ENCODE results near the gene CCDC142.
A peak's percentile ranks its signal among the peaks of the same experiment; 100 is the strongest.

Gene CCDC142

GRCh38 chr2:74482801-74483674 is at the start of gene CCDC142, which contains the start of gene TTC31:
Gene CCDC142 (minus strand): TSS chr2:74482998. CDS start chr2:74482837, 161 bp downstream.
Gene TTC31 (plus strand): TSS chr2:74483081. CDS start chr2:74483096, 15 bp downstream.
- no peaks in the 10 kb centered on the region for H3K9me3 ChIP-seq (ENCODE audit: control insufficient read depth, insufficient read depth, low read length)
- peaks cover 3% of the 10 kb centered on the region for H3K36me3 ChIP-seq (ENCODE audit: control insufficient read depth, insufficient read depth, low read length)
- H3K27me3 ChIP-seq (ENCODE audit: control insufficient read depth, insufficient read depth, low read length) = no peaks in the 10 kb centered on the region
- peak within 1 kb of the TSS; percentile 87 for H3K9ac ChIP-seq (ENCODE audit: low read depth, low read length)
- peak within 1 kb of the TSS; percentile 99 for H3K4me3 ChIP-seq (ENCODE audit: low read depth, low read length)
- H3K4me1 ChIP-seq (ENCODE audit: control insufficient read depth, insufficient read depth, low read length) = no peaks in the 10 kb centered on the region

GRCh38 chr2:74532222-74532621 is 49.4 kb upstream of the CCDC142 start:
- no peak overlapping the region for H3K4me3 ChIP-seq (ENCODE audit: low read depth, low read length)
- H3K36me3 ChIP-seq (ENCODE audit: control insufficient read depth, insufficient read depth, low read length) = peaks cover 7% of the 10 kb centered on the region
- no peaks in the 10 kb centered on the region for H3K9me3 ChIP-seq (ENCODE audit: control insufficient read depth, insufficient read depth, low read length)
- H3K4me1 ChIP-seq (ENCODE audit: control insufficient read depth, insufficient read depth, low read length) = peaks cover 3% of the 10 kb centered on the region
- no peak overlapping the region for H3K9ac ChIP-seq (ENCODE audit: low read depth, low read length)
- peaks cover 3% of the 10 kb centered on the region for H3K27me3 ChIP-seq (ENCODE audit: control insufficient read depth, insufficient read depth, low read length)

GRCh38 chr2:74531666-74532065 is 48.9 kb upstream of the CCDC142 start:
- Histone ChIP-seq H3K4me1 (ENCODE audit: control insufficient read depth, insufficient read depth, low read length) (peaks cover 3% of the 10 kb centered on the region), H3K36me3 (ENCODE audit: control insufficient read depth, insufficient read depth, low read length) (peaks cover 13% of the 10 kb centered on the region), H3K9me3 (ENCODE audit: control insufficient read depth, insufficient read depth, low read length) (no peaks in the 10 kb centered on the region), H3K9ac (ENCODE audit: low read depth, low read length) (no peak overlapping the region), H3K27me3 (ENCODE audit: control insufficient read depth, insufficient read depth, low read length) (peaks cover 3% of the 10 kb centered on the region), H3K4me3 (ENCODE audit: low read depth, low read length) (no peak overlapping the region)

GRCh38 chr2:74530239-74531187 is 47.7 kb upstream of the CCDC142 start:
- peak overlapping the region; percentile 37 for H3K9ac ChIP-seq (ENCODE audit: low read depth, low read length)
- peaks cover 3% of the 10 kb centered on the region for H3K4me1 ChIP-seq (ENCODE audit: control insufficient read depth, insufficient read depth, low read length)
- no peaks in the 10 kb centered on the region for H3K9me3 ChIP-seq (ENCODE audit: control insufficient read depth, insufficient read depth, low read length)
- H3K27me3 ChIP-seq (ENCODE audit: control insufficient read depth, insufficient read depth, low read length) = peaks cover 3% of the 10 kb centered on the region
- H3K4me3 ChIP-seq (ENCODE audit: low read depth, low read length) = peak overlapping the region; percentile 99
- H3K36me3 ChIP-seq (ENCODE audit: control insufficient read depth, insufficient read depth, low read length) = peaks cover 17% of the 10 kb centered on the region

GRCh38 chr2:74529357-74530238 is 46.8 kb upstream of the CCDC142 start, which contains the start of the genes AUP1 and HTRA2:
Gene AUP1 (minus strand): TSS chr2:74529706. CDS start chr2:74529629, 77 bp downstream.
Gene HTRA2 (plus strand): TSS chr2:74529933. CDS start chr2:74530007, 74 bp downstream.
- peak within 1 kb of the TSS; percentile 87 for H3K9ac ChIP-seq (ENCODE audit: low read depth, low read length)
- peaks cover 17% of the 10 kb centered on the region for H3K36me3 ChIP-seq (ENCODE audit: control insufficient read depth, insufficient read depth, low read length)
- peaks cover 3% of the 10 kb centered on the region for H3K27me3 ChIP-seq (ENCODE audit: control insufficient read depth, insufficient read depth, low read length)
- peaks cover 3% of the 10 kb centered on the region for H3K4me1 ChIP-seq (ENCODE audit: control insufficient read depth, insufficient read depth, low read length)
- H3K9me3 ChIP-seq (ENCODE audit: control insufficient read depth, insufficient read depth, low read length) = no peaks in the 10 kb centered on the region
- peak within 1 kb of the TSS; percentile 99 for H3K4me3 ChIP-seq (ENCODE audit: low read depth, low read length)

GRCh38 chr2:74528600-74529356 is 46.0 kb upstream of the CCDC142 start:
- Histone ChIP-seq H3K4me1 (ENCODE audit: control insufficient read depth, insufficient read depth, low read length) (peaks cover 3% of the 10 kb centered on the region), H3K9ac (ENCODE audit: low read depth, low read length) (peak overlapping the region; percentile 87), H3K27me3 (ENCODE audit: control insufficient read depth, insufficient read depth, low read length) (peaks cover 5% of the 10 kb centered on the region), H3K36me3 (ENCODE audit: control insufficient read depth, insufficient read depth, low read length) (peaks cover 17% of the 10 kb centered on the region), H3K4me3 (ENCODE audit: low read depth, low read length) (peak overlapping the region; percentile 99), H3K9me3 (ENCODE audit: control insufficient read depth, insufficient read depth, low read length) (no peaks in the 10 kb centered on the region)

GRCh38 chr2:74527741-74528140 is 44.9 kb upstream of the CCDC142 start:
- H3K36me3 ChIP-seq (ENCODE audit: control insufficient read depth, insufficient read depth, low read length) = peaks cover 17% of the 10 kb centered on the region
- H3K9ac ChIP-seq (ENCODE audit: low read depth, low read length) = no peak overlapping the region

GRCh38 chr2:74526649-74527230 is 43.9 kb upstream of the CCDC142 start:
- no peak overlapping the region for H3K9ac ChIP-seq (ENCODE audit: low read depth, low read length)
- H3K36me3 ChIP-seq (ENCODE audit: control insufficient read depth, insufficient read depth, low read length) = peaks cover 17% of the 10 kb centered on the region
- H3K9me3 ChIP-seq (ENCODE audit: control insufficient read depth, insufficient read depth, low read length) = no peaks in the 10 kb centered on the region
- peaks cover 26% of the 10 kb centered on the region for H3K27me3 ChIP-seq (ENCODE audit: control insufficient read depth, insufficient read depth, low read length)
- H3K4me1 ChIP-seq (ENCODE audit: control insufficient read depth, insufficient read depth, low read length) = peaks cover 3% of the 10 kb centered on the region
- no peak overlapping the region for H3K4me3 ChIP-seq (ENCODE audit: low read depth, low read length)

More at GRCh38 chr2:74527741-74528140, 44.9 kb upstream of the CCDC142 start:
- H3K27me3 ChIP-seq (ENCODE audit: control insufficient read depth, insufficient read depth, low read length) = peaks cover 16% of the 10 kb centered on the region
- peaks cover 3% of the 10 kb centered on the region for H3K4me1 ChIP-seq (ENCODE audit: control insufficient read depth, insufficient read depth, low read length)
- H3K9me3 ChIP-seq (ENCODE audit: control insufficient read depth, insufficient read depth, low read length) = no peaks in the 10 kb centered on the region
- no peak overlapping the region for H3K4me3 ChIP-seq (ENCODE audit: low read depth, low read length)

- H3K4me1 ChIP-seq (ENCODE audit: control insufficient read depth, insufficient read depth, low read length) = peaks cover 3% of the 10 kb centered on the region
- peaks cover 29% of the 10 kb centered on the region for H3K27me3 ChIP-seq (ENCODE audit: control insufficient read depth, insufficient read depth, low read length)
- no peaks in the 10 kb centered on the region for H3K9me3 ChIP-seq (ENCODE audit: control insufficient read depth, insufficient read depth, low read length)
- no peak within 1 kb of the TSS for H3K4me3 ChIP-seq (ENCODE audit: low read depth, low read length)
- H3K36me3 ChIP-seq (ENCODE audit: control insufficient read depth, insufficient read depth, low read length) = peaks cover 17% of the 10 kb centered on the region
- H3K9ac ChIP-seq (ENCODE audit: low read depth, low read length) = no peak within 1 kb of the TSS
Measured at GRCh38 chr2:74525717-74526648, 43.2 kb upstream of the CCDC142 start, which contains the start of gene DQX1. Gene DQX1 (minus strand): TSS chr2:74526231. CDS start chr2:74525729, 502 bp downstream.

Data from iPS-15b (cell line).